Adipocyte (in vitro differentiated cells): ENCODE results near the gene ALOX15B.
"Not testable (repeated sequence)": the region's sequence is repeated elsewhere in the genome, so short reads cannot be mapped to it uniquely, and the experiment has no call there.

ENCODE experiments used
- DNase-seq: peaks from one replicate; pipeline ENCODE4 v3.0.0-alpha.2; 2015; ENCODE audit warnings: low read depth
- H3K27me3 ChIP-seq: replicated peaks from 2 replicates; pipeline ENCODE4 v1.7.0; 2013; ENCODE audit warnings: mild to moderate bottlenecking, low read length, moderate library complexity; ENCODE audit not compliant: control insufficient read depth, insufficient read depth
- H3K36me3 ChIP-seq: 2 replicates; pipeline ENCODE4 v1.7.0; 2013; ENCODE audit warnings: low read length, mild to moderate bottlenecking, moderate library complexity; ENCODE audit not compliant: control insufficient read depth, insufficient read depth, severe bottlenecking
- H3K4me1 ChIP-seq: 2 replicates; pipeline ENCODE4 v1.7.0; 2013; ENCODE audit warnings: mild to moderate bottlenecking, low read length, moderate library complexity; ENCODE audit not compliant: control insufficient read depth, insufficient read depth
- H3K4me3 ChIP-seq: 2 replicates; pipeline ENCODE4 v1.7.0; 2013; ENCODE audit warnings: mild to moderate bottlenecking, low read length, moderate library complexity
- H3K9ac ChIP-seq: 2 replicates; pipeline ENCODE4 v1.7.0; 2013; ENCODE audit warnings: mild to moderate bottlenecking, low read length, moderate library complexity
- H3K9me3 ChIP-seq: 2 replicates; pipeline ENCODE4 v1.7.0; 2013; ENCODE audit warnings: mild to moderate bottlenecking, low read length, moderate library complexity; ENCODE audit not compliant: control insufficient read depth

ALOX15B gene

GRCh38 chr17:8024161-8024560, 14.7 kb upstream of the ALOX15B start:
- Histone ChIP-seq H3K4me1 (peaks cover 24% of the 10 kb centered on the region), H3K27me3 (peaks cover 26% of the 10 kb centered on the region)
- H3K9me3 ChIP-seq, H3K9ac ChIP-seq, DNase-seq, H3K4me3 ChIP-seq, H3K36me3 ChIP-seq: not testable (repeated sequence)

- DNase-seq, result no peak
- peaks cover 26% of the 10 kb centered on the region for H3K27me3 ChIP-seq
Observed at GRCh38 chr17:8025176-8025911, 13.5 kb upstream of the ALOX15B start.

GRCh38 chr17:8029121-8029520, 9.7 kb upstream of the ALOX15B start:
- Histone ChIP-seq H3K36me3 (no peaks in the 10 kb centered on the region), H3K27me3 (peaks cover 27% of the 10 kb centered on the region), H3K9ac (no peak overlapping the region), H3K4me1 (peaks cover 6% of the 10 kb centered on the region), H3K9me3 (no peaks in the 10 kb centered on the region), H3K4me3 (no peak overlapping the region)
- DNase-seq, result peak; percentile 30

More at GRCh38 chr17:8025176-8025911, 13.5 kb upstream of the ALOX15B start:
- no peak overlapping the region for H3K4me3 ChIP-seq
- no peaks in the 10 kb centered on the region for H3K36me3 ChIP-seq
- no peaks in the 10 kb centered on the region for H3K9me3 ChIP-seq
- peaks cover 16% of the 10 kb centered on the region for H3K4me1 ChIP-seq
- H3K9ac ChIP-seq, result no peak overlapping the region

GRCh38 chr17:8031261-8031661, 7.6 kb upstream of the ALOX15B start:
- Histone ChIP-seq H3K4me1 (peaks cover 3% of the 10 kb centered on the region), H3K4me3 (no peak overlapping the region), H3K36me3 (no peaks in the 10 kb centered on the region), H3K9me3 (no peaks in the 10 kb centered on the region), H3K9ac (no peak overlapping the region), H3K27me3 (peaks cover 28% of the 10 kb centered on the region)
- no peak for DNase-seq

- H3K4me3 ChIP-seq, result no peak overlapping the region
- DNase-seq, result no peak
- no peaks in the 10 kb centered on the region for H3K36me3 ChIP-seq
- H3K27me3 ChIP-seq, result peaks cover 22% of the 10 kb centered on the region
- no peaks in the 10 kb centered on the region for H3K9me3 ChIP-seq
- no peak overlapping the region for H3K9ac ChIP-seq
- peaks cover 3% of the 10 kb centered on the region for H3K4me1 ChIP-seq
Observed at GRCh38 chr17:8031950-8032349, 6.9 kb upstream of the ALOX15B start.

GRCh38 chr17:8032442-8032841, 6.4 kb upstream of the ALOX15B start:
- H3K4me1 ChIP-seq, result peaks cover 3% of the 10 kb centered on the region
- H3K9me3 ChIP-seq, result no peaks in the 10 kb centered on the region
- H3K9ac ChIP-seq, result no peak overlapping the region
- no peaks in the 10 kb centered on the region for H3K36me3 ChIP-seq
- peaks cover 17% of the 10 kb centered on the region for H3K27me3 ChIP-seq
- no peak for DNase-seq
- no peak overlapping the region for H3K4me3 ChIP-seq

- DNase-seq, result no peak
- H3K9ac ChIP-seq, result peak overlapping the region; percentile 78
- peak overlapping the region; percentile 75 for H3K4me3 ChIP-seq
- peaks cover 31% of the 10 kb centered on the region for H3K4me1 ChIP-seq
- H3K36me3 ChIP-seq, result no peaks in the 10 kb centered on the region
- H3K27me3 ChIP-seq, result no peaks in the 10 kb centered on the region
- no peaks in the 10 kb centered on the region for H3K9me3 ChIP-seq
Observed at GRCh38 chr17:8039611-8040168, 831 bp downstream of the ALOX15B start.

- DNase-seq, result peak; percentile 83
- Histone ChIP-seq H3K9ac (peak overlapping the region; percentile 78), H3K4me1 (peaks cover 31% of the 10 kb centered on the region), H3K36me3 (no peaks in the 10 kb centered on the region), H3K4me3 (peak overlapping the region; percentile 75), H3K9me3 (no peaks in the 10 kb centered on the region), H3K27me3 (peaks cover 9% of the 10 kb centered on the region)
Observed at GRCh38 chr17:8041249-8041928, 2.5 kb downstream of the ALOX15B start.

GRCh38 chr17:8041979-8042378, 3.1 kb downstream of the ALOX15B start:
- peak overlapping the region; percentile 65 for H3K9ac ChIP-seq
- DNase-seq, result no peak
- H3K9me3 ChIP-seq, result no peaks in the 10 kb centered on the region
- no peak overlapping the region for H3K4me3 ChIP-seq
- peaks cover 15% of the 10 kb centered on the region for H3K27me3 ChIP-seq
- H3K4me1 ChIP-seq, result peaks cover 31% of the 10 kb centered on the region
- H3K36me3 ChIP-seq, result no peaks in the 10 kb centered on the region

- no peak for DNase-seq
- no peaks in the 10 kb centered on the region for H3K36me3 ChIP-seq
- H3K4me1 ChIP-seq, result peaks cover 20% of the 10 kb centered on the region
- peaks cover 21% of the 10 kb centered on the region for H3K27me3 ChIP-seq
- no peaks in the 10 kb centered on the region for H3K9me3 ChIP-seq
- no peak overlapping the region for H3K4me3 ChIP-seq
- no peak overlapping the region for H3K9ac ChIP-seq
Observed at GRCh38 chr17:8044819-8045810, 6.3 kb downstream of the ALOX15B start.
